A673 (cell line): Measurements from ENCODE around the gene SLC2A4RG. TPM values are rescaled to one million over a fixed set of nuclear protein-coding genes. Genes with fewer than 3 reads are reported as not detected.
A peak's percentile ranks its signal among the peaks of the same experiment; 100 is the strongest.

ENCODE experiments used
- BruUV-seq: library from RNA; stranded (reverse); fragments of 400-500 nt; replicated peaks from 2 replicates; lab custom pipeline; 2021; lab: Mats Ljungman, UMichigan
- CTCF ChIA-PET: fragments of 300-600 bp; sonication (Branson Sonifier 250); formaldehyde crosslinking; loops from one replicate; lab custom pipeline; 2022; ENCODE audit warnings: antibody characterized with exemption; lab: Charles Lee
- POLR2A ChIA-PET: fragments of 300-600 bp; sonication (Branson Sonifier 250); formaldehyde crosslinking; loops from one replicate; lab custom pipeline; 2022; ENCODE audit warnings: antibody characterized with exemption; ENCODE audit not compliant: low non-redundant PET; lab: Charles Lee
- DNase-seq: peaks from one replicate; pipeline ENCODE4 v3.0.0-alpha.2; 2015; ENCODE audit warnings: low spot score
- H3K27ac ChIP-seq: fragments of 200-600 bp; sonication (generic); 2 replicates; pipeline ENCODE4 v1.5.1; 2016; ENCODE audit warnings: mixed run types, low read depth, mild to moderate bottlenecking, mixed read lengths, antibody characterized with exemption, low read length; ENCODE audit not compliant: poor library complexity, severe bottlenecking
- H3K27me3 ChIP-seq: fragments of 200-600 bp; sonication (generic); replicated peaks from 2 replicates; pipeline ENCODE4 v1.6.1; 2017; ENCODE audit warnings: mixed run types, low read depth, mild to moderate bottlenecking, mixed read lengths, antibody characterized with exemption, low read length; ENCODE audit not compliant: insufficient read depth, poor library complexity
- H3K36me3 ChIP-seq: fragments of 200-600 bp; sonication (generic); 2 replicates; pipeline ENCODE4 v1.6.1; 2016; ENCODE audit warnings: mixed run types, mild to moderate bottlenecking, mixed read lengths, antibody characterized with exemption, low read length; ENCODE audit not compliant: insufficient read depth, poor library complexity, severe bottlenecking
- H3K4me1 ChIP-seq: fragments of 200-600 bp; sonication (generic); 2 replicates; pipeline ENCODE4 v1.6.1; 2017; ENCODE audit warnings: mixed run types, mild to moderate bottlenecking, mixed read lengths, antibody characterized with exemption, low read length; ENCODE audit not compliant: insufficient read depth, poor library complexity, severe bottlenecking
- H3K4me3 ChIP-seq: fragments of 200-600 bp; sonication (generic); 2 replicates; pipeline ENCODE4 v1.5.1; 2016; ENCODE audit warnings: low read depth, mixed run types, mild to moderate bottlenecking, mixed read lengths, low read length; ENCODE audit not compliant: poor library complexity, severe bottlenecking
- H3K9me3 ChIP-seq: fragments of 200-600 bp; sonication (generic); 2 replicates; pipeline ENCODE4 v1.6.1; 2016; ENCODE audit warnings: mixed run types, low read depth, mild to moderate bottlenecking, mixed read lengths, antibody characterized with exemption, low read length; ENCODE audit not compliant: poor library complexity, severe bottlenecking
- EZH2 ChIP-seq: fragments of 200-600 bp; sonication (generic); IDR thresholded peaks from 2 replicates; pipeline ENCODE4 v1.6.1; 2017; ENCODE audit warnings: borderline replicate concordance, low read depth, mild to moderate bottlenecking, mixed read lengths, antibody characterized with exemption, low read length; ENCODE audit not compliant: poor library complexity, severe bottlenecking
- intact Hi-C: fragments of 100-400 bp; cut with micrococcal nuclease; formaldehyde crosslinking; loops from one replicate; pipeline ENCODE4 v1.10.0; 2022; ENCODE audit not compliant: unreplicated experiment
- total RNA-seq: library from RNA; stranded (reverse); gene quantifications from 2 replicates; pipeline ENCODE4 v1.2.3, GENCODE V29; 2021
- TF ChIP-seq, protein P1 (sequence below): fragments of 300-800, 200-600 bp; sonication (generic); conservative IDR thresholded peaks from 2 replicates; pipeline ENCODE4 v1.5.1; 2017; ENCODE audit warnings: low read depth, mild to moderate bottlenecking, antibody characterized with exemption, low read length, moderate library complexity, mixed read lengths

The SLC2A4RG gene
- total RNA-seq, 1 experiment from 2014 or later = 45.8 TPM

GRCh38 chr20:63737945-63738686 lies 1.5 kb upstream of the SLC2A4RG start:
- intact Hi-C loops = no loop called here
- no TSS peak for BruUV-seq
- TF ChIP-seq, protein P1, sequence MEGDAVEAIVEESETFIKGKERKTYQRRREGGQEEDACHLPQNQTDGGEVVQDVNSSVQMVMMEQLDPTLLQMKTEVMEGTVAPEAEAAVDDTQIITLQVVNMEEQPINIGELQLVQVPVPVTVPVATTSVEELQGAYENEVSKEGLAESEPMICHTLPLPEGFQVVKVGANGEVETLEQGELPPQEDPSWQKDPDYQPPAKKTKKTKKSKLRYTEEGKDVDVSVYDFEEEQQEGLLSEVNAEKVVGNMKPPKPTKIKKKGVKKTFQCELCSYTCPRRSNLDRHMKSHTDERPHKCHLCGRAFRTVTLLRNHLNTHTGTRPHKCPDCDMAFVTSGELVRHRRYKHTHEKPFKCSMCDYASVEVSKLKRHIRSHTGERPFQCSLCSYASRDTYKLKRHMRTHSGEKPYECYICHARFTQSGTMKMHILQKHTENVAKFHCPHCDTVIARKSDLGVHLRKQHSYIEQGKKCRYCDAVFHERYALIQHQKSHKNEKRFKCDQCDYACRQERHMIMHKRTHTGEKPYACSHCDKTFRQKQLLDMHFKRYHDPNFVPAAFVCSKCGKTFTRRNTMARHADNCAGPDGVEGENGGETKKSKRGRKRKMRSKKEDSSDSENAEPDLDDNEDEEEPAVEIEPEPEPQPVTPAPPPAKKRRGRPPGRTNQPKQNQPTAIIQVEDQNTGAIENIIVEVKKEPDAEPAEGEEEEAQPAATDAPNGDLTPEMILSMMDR = no peak
- TF ChIP-seq EZH2 = no peak
- no peaks in the 10 kb centered on the region for H3K9me3 ChIP-seq
- no peak for DNase-seq
- ChIA-PET POLR2A (no interaction called here), CTCF (interaction anchor here (0.5 kb wide), 1 partner anchor 1351 kb away, joined by 9 read pairs; the partner anchor contains the start of gene RPS21)
- no peak overlapping the region for H3K4me3 ChIP-seq
- no peaks in the 10 kb centered on the region for H3K27me3 ChIP-seq
- H3K36me3 ChIP-seq = peaks cover 20% of the 10 kb centered on the region
- H3K4me1 ChIP-seq = peaks cover 16% of the 10 kb centered on the region
- no peak overlapping the region for H3K27ac ChIP-seq

- no peak for DNase-seq
- TF ChIP-seq EZH2 = no peak
- TF ChIP-seq, protein P1 = no peak
- Histone ChIP-seq H3K36me3 (peaks cover 26% of the 10 kb centered on the region), H3K27ac (no peak overlapping the region), H3K4me3 (no peak overlapping the region), H3K27me3 (no peaks in the 10 kb centered on the region), H3K4me1 (peaks cover 16% of the 10 kb centered on the region), H3K9me3 (no peaks in the 10 kb centered on the region)
- CTCF ChIA-PET = no interaction called here
- intact Hi-C loops = no loop called here
- POLR2A ChIA-PET = no interaction called here
- BruUV-seq = no TSS peak
Measured at GRCh38 chr20:63738687-63739129, 868 bp upstream of the SLC2A4RG start.

DNA sequence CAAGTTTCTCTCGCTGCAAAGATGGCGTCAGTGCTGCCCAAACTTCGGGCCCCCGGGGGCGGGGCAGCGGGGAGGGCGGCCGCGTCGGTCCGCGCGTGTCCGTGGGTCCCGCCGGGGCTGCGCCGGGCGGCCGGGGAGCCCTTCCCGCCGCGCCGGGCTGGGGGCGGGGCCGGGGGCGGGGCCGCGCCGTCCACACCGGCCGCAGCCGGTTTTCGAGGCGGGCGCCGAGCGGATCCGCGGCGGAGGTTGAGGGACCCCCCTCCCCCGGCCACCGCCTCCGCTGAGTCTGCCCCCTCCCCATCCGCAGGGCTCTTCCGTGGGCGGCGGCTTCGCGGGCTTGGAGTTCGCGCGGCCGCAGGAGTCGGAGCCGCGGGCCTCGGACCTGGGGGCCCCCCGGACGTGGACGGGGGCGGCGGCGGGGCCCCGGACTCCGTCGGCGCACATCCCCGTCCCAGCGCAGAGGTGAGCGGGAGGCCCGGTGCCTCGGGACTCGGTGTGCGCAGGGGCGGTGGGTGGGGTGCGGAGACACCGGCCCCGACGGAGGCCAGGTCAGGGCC lies 572 bp downstream of the SLC2A4RG start:
- CTCF ChIA-PET = no interaction called here
- no TSS peak for BruUV-seq

More for the DNA sequence above, 572 bp downstream of the SLC2A4RG start:
- POLR2A ChIA-PET = interaction anchor here (0.6 kb wide), 1 partner anchor 11 kb away, joined by 11 read pairs; no protein-coding TSS in a partner anchor
- no peak for TF ChIP-seq EZH2
- TF ChIP-seq, protein P1 = no peak
- DNase-seq = peak; percentile 51
- Histone ChIP-seq H3K9me3 (no peaks in the 10 kb centered on the region), H3K4me1 (peaks cover 16% of the 10 kb centered on the region), H3K4me3 (peak overlapping the region; percentile 78), H3K36me3 (peaks cover 26% of the 10 kb centered on the region), H3K27ac (peak overlapping the region; percentile 88), H3K27me3 (no peaks in the 10 kb centered on the region)
- intact Hi-C loops = no loop called here
